NCI-H524 treated with DMSO at 0.1 percent for 48 hours (cell line): ENCODE data around the gene ROCK2.
"Not testable (repeated sequence)": the region's sequence is repeated elsewhere in the genome, so short reads cannot be mapped to it uniquely, and the experiment has no call there.

Experiments used
- DNase-seq: peaks from one replicate; lab custom pipeline; 2025; lab: John Stamatoyannopoulos, UW

The ROCK2 gene

DNA sequence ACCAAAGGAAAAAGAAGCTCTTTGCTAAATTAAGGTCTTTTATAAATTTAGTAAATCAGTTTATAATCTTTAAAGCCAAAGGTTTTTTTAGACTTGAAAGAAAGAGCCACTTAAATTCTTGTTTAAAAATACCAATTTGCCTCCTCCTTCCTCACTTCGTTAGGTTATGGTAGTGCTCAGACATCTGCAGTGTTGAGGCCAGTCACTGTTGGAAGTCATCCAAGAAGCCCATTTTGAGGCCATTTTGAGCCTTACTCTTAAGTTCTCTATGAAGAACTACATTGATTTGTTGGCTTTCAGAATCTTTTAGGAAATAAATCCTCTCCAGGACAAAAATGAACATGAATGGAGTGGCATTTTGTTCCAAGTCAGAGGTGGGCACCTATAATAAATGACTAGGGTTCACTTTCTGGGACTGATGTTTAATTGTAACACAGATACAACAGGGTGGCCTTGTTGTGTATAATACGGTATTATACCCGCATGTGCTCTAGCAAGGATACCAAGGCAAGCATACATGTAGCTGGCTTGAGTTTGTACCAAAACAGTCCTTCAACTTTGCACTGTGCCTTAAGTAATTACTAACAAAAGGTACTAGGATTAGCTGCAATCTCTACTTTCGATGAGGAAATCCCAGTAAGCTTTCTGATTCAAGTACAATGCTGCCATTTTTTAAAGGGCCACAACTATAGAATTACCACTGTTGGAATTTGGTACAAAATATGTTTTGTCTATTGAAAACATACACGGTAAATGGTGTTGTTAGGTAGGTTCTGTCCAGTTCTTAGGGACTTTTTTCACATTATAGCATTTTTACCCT is 166.4 kb downstream of the ROCK2 start:
- no peak for DNase-seq

DNA sequence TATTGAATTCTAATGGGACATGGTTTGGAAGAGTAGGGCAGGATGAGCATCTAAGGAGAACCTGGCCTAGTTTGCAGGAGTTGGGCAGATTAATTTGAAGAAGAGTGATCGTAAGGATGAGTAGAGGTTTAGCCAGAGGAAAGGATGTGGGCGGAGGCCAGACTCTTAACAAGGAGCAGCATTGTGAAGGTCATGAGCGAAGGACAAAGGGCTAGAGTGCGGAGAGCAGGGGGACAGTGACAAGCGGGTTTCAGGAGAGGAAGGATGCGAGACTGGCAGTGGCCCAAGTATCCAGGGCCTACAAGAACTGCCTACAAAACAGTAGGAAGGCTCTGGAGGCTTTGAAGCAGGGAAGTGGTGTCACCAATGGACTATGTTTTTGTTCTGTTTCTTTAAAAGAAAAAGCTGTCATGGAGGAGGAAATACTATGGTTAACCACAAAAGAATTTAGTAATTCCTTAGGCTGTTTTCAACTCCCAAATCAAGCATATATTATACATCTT is 169.1 kb downstream of the ROCK2 start:
- DNase-seq: no peak

DNA sequence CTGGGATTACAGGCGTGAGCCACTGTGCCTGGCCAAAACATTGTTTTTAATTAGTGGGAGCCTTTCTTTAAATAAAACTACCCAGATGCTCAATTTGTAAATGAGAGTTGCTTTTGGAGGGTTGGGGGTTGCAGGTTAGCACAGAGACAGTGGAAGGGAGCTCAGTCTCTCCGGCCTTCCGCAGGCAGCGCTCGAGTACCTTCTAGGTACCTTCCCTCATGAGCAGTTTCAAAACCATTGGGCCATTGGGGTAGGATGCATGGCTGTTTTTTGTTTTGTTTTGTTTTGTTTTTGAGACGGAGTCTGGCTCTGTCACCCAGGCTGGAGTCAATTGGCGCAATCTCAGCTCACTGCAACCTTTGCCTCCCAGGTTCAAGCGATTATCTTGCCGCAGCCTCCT is 170.2 kb downstream of the ROCK2 start:
- DNase-seq: no peak

DNA sequence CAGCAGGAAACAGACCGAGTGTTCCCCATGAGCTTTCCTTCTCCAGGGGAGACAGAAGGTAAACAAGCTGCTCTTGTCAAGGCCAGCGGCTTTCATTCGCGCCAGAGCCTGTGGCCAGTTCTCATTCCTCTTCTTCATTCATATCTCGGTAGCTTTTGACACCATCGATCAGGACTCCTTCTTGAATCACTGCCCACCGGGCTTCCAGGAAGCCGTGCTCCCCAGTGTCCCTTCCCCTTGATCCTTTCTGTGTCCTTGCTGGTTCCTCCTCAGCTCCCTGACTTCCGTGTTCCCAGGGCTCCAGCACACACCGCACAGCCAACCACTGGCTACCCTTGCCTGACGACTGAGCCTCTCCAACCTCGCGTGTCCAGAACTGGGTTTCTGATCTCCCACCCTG is 175.1 kb downstream of the ROCK2 start:
- no peak for DNase-seq

DNA sequence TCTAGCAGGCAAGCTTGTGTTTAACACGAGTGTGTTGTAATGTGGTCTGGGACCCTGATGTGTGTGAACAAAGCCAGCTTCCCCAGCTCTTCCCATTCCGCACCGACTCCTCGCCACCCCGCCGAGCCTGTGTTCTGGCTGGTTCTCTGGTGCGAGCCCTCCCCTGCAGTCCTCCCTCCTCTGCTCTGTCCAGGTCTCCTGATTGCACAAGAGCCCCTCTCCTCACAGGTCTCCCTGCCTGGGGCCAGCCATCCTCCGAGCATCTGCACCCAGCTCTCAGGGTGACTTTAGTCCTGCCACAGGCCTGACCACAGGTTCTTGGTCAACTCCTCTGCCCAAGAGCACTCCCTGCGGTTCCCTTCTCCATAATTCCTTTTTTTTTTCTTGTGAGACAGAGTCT is 175.9 kb downstream of the ROCK2 start:
- DNase-seq: no peak

DNA sequence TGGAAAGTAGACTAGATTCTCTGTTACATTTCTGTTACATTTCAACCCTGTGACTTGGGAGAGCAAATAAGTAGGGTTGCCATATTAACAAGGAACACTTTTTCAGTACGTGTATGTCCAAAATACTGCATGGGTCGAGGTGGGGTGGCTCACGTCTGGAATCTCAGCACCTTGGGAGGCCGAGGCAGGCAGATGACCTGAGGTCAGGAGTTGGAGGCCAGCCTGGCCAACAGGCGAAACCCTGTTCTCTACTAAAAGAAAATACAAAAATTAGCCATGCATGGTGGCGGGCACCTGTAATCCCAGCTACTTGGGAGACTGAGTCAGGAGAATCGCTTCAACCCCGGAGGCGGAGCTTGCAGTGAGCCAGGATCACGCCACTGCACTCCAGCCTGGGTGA is 178.0 kb downstream of the ROCK2 start:
- DNase-seq: no peak

DNA sequence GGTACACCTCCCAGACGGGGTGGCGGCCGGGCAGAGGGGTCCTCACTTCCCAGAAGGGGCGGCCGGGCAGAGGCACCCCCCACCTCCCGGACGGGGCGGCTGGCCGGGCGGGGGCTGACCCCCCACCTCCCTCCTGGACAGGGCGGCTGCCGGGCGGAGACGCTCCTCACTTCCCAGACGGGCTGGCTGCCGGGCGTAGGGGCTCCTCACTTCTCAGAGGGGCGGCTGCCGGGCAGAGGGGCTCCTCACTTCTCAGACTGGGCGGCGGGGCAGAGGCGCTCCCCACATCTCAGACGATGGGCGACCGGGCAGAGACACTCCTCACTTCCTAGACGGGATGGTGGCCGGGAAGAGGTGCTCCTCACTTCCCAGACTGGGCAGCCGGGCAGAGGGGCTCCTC is 179.4 kb downstream of the ROCK2 start:
- not testable (repeated sequence) for DNase-seq

DNA sequence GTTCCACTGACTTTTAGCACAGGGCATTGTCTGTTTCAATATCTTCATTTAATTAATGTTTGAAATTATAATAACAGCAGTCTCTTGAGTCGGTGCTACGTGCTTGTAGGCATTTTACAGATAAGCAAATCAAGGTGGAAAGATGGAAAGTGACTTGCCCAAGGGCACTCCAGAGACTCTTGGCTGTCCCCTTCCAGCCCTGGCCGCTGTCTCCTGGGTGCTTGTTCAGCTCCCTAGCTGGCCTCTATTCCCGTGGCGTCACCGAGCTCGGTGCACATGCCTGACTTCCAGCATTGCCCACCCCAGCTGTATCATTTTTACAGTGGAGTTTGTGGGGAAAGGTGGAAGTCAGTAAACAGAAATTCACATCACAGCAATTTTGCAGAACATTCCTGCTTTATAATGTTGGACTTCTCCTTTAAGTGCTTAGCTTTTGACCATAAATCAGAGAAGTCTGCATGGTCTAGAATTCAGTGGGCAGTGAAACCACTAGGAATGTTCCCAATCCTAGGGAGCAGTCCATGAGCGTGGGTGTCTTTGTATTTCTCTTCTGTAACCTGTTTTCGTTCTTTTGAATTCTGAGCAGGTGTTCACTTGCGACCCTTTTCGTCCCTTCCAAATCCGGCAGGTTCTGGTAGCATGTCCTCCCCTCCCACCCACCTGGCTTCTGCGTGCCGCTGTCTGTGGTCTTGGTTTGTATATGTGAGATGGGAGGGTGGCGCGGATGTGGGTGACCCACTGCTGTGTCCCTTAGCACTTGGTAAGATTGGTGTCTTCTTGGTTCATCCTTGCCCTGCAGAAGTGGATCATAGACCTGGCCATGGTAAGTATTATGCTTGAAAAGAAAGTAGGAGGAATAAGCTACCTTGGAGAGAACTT is 180.8 kb downstream of the ROCK2 start:
- DNase-seq: no peak

DNA sequence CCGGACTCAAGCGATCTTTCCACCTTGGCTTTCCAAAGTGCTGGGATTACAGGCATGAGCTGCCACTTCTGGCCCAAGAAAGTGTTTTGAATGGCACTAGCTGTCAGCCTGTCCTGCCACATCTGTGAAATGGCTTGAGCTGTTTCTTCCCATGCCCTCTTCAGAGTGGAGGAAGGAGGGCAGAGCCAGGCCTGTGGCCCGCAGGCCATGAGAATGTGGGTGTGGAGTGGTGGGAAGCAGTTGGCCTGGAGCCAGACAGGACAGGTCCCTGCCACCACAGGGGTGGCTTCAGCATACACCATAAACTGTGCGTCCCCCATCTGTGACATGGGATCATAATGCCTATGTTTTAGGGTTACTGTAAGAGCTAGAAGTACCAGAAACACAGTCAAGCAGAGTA is 182.7 kb downstream of the ROCK2 start:
- DNase-seq: no peak

DNA sequence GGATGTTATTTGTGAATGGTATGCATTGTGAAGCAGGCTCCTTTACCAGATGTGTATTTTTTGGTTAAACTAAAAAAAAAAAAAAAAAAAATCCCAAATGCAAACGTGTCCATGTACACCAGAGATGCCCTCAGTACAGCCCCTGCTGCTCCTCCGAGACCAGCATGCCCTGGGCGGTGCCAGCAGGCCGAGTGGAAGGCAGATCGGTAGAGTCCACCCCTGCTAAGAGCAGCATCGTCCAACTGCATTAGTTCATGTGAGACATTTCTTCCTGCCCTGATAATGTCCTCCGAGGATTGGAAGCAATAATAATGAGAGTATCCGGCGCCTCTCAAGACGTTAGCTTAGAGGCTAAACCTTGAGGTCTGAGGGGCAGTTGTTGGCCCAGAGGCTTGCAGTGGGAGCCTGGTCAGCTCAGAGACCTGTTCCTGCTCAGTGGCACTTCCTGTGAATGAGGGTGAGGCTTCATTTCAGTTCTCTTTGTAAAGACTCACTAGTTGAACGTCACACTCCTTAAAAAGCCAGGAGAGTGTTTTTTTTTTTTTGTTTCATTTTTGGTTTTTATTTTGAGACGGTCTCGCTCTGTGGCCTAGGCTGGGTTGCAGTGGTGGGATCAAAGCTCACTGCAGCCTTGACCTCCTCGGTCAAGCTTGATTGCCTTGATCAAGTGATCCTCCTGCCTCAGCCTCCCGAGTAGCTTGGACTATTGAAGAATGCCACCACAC is 183.5 kb downstream of the ROCK2 start:
- DNase-seq: no peak

DNA sequence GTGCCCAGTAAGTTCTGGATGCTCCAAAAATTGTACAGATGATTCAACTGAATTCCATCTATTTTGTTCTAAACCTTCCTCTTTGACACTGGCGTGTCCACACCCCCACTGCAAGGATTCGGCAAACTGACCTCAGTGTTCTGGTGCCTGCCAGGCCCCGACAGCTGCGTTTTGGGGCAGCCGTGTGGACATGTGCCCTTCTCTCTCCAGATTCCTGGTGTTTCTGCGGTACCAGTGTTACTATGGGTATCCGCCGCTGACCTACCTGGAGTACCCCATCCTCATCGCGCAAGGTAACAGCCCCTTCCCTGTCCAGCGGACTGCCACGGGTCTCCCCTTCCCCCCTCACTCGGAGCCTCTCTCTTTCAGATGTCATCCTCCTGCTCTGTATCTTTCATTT is 184.2 kb downstream of the ROCK2 start:
- DNase-seq: no peak

DNA sequence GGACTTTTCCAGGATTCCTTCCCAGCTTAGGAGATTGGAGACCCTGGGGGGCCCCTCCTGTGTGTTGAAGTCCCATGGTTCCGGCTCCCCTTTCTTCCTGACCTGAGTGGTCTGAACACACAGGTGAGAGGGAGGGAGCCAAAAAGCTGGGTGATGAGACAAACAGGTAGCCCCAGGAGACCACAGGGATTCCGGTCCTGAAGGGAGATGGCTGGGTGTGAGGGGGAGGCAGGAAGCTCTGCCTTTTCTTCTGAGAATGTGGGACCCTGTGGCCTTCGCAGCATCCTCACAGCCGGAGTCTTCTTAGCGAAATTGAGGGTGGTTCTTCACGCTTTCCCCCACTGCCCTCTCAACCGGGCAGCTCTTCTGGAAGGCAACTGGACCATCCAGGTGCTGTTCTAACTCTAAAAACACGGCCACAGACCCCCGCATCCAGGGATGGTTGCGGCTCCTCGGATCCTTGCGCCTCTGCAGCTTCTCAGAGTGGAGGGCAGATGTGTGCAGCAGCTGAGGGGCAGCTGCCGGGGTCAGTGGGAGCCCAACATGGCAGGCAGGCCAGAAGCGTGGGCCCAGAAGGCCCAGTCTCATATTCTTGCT is 184.8 kb downstream of the ROCK2 start:
- DNase-seq: no peak

DNA sequence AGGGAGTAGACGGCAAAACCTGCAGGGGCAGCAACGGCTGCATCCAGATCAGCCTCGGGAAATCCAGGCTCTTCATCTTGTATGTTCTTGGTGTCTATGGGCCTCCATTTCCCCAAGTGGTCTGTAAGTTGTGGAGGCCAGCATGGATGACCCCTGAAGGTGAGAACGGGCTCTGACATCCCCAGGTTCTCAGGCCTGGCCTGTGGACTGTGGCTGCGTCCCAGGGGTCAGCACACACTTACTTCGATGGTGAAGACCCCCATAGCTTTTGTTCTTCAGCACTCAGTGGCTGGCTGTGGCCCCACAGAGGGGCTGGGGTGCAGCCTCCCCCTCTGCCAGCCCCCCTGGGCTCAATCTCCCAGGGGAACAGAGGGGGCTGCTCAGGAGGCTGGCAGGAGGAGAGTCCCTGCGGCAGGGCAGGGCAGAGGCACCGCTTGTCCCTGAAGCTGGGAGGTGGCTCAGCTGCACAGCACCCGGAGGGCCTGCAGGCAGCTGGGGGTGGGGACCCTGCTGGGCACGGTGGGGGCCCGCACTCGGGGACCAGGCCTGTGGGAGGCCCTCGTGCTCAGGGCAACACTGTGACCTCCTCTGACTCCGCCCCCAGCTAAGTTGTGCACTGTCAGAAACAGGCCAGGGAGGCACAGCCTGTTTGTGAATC is 185.4 kb downstream of the ROCK2 start:
- no peak for DNase-seq

DNA sequence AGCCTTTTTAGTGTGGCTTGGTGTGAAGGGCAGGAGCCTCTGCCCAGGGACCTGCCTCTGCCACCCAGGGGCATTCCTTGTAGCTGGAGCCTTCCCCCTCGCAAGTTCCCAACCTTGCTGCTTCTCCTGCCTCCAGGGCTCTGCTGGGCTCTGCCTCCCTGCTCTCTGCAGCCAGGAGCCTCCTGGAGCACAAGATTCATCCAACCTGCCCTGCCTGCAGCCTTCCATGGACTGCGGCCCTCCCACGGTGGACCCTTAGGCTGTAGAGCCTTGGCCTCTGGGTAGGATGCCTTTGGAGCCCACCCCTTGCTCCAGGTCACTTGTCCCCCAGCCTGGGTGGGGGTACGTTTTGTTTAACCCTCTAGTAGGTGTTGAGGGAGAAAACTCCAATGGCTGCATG is 186.7 kb downstream of the ROCK2 start:
- no peak for DNase-seq

DNA sequence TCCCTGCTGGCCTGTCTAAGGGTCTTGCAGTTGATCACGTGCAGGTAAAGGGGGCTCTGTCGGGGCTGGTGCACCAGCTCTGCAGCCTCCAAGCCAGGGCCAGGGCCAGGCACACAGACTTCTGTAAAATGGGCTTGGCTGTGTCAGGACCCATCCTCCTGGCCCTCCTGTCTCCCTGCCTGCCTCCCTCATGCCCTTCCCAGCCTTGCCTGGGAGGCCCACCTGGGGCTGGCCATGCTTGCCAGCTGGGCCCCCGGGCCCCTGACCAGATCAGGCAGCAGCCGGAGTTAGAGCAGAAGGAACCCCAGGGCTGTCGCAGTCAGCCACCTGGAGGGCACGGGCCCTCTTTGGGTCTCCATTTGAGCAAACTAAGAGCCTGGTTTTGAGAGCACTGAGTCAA is 187.1 kb downstream of the ROCK2 start:
- DNase-seq: no peak

DNA sequence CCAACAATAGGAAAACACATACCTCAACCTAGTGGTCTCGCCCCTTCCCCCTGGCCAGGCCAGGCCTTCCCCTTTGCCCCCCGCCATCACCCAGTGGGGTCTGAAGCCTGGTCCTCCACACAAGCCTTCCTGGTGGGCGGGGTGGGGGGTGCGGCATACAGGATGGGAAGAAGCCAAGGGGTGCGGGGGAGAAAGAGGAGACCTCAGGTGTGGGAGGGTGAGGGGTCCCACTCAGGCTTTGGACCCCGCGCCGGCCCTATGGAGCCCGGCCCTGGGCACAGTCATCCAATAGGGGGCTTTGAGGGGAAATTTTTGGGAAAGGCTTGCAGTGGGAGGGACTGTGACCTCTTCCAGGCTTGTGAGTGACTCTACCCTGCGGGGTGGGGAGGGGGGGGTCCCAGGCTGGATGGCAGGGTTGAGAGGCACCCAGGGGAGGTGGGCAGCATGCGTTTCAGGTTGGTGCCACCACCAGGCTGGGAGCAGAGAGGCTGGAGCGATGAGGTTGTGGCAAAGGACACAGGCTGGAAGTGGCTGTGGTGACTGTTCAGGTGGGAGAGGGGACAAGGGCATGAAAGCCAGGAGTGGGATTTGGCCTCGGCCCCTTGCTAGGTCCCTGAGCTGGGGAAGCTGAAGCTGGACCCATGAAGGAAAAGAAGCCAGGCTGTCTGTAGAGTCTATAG is 187.9 kb downstream of the ROCK2 start:
- DNase-seq: no peak

DNA sequence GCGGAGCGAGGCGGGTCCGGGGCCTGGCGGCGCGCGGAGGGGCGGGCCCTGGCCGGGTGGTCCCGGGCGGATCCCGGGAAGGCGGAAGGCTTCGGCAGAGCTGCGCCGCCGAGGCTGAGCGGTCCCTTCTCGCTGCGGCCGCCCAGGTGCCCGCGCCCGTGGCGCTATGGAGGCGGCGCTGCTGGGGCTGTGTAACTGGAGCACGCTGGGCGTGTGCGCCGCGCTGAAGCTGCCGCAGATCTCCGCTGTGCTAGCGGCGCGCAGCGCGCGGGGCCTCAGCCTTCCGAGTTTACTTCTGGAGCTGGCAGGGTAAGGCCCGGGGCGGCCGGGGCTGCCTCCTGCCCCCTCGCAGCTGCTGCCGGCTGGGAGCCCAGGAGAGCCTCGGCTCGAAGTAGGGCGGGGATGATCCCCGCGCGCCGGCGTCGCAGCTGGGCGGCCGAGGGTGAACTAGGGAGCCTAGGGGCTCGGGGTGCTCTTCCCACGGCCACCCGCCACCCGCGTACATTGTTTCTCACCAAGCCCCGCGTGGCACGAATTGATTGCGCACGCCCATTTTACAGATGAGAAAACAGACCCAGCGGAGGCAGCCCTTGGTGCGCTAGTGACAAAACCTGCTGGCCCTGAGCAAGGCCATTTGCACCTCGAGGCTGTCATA is 188.9 kb downstream of the ROCK2 start, which contains the start of gene SLC66A3:
SLC66A3 (plus strand) TSS at position 87 of the 655 bp plus-strand sequence; CDS start at position 167, 80 bp downstream.
- DNase-seq: peak; percentile 29

DNA sequence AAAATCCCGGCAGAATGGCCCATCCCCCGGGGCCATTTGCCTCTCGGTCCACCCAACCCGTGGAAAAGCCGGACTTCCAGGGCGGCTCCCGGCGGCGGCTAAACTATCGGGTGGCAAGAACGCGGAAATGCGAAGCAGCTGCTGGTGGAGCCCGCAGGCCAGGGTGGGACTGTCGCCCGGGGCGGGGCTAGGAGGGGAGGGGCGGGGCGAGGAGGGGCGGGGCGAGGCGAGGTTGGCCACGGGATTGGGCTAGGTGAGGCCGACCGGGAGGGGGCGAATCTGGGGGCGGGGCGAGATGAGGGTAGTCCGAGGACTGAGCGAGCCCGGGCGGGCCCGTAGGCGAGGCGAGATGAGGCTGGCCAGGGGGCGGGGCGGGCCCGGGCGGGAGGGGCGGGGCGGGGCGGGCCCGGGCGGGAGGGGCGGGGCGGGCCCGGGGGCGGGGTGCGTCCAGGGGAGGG is 189.5 kb downstream of the ROCK2 start:
- DNase-seq: peak; percentile 35

DNA sequence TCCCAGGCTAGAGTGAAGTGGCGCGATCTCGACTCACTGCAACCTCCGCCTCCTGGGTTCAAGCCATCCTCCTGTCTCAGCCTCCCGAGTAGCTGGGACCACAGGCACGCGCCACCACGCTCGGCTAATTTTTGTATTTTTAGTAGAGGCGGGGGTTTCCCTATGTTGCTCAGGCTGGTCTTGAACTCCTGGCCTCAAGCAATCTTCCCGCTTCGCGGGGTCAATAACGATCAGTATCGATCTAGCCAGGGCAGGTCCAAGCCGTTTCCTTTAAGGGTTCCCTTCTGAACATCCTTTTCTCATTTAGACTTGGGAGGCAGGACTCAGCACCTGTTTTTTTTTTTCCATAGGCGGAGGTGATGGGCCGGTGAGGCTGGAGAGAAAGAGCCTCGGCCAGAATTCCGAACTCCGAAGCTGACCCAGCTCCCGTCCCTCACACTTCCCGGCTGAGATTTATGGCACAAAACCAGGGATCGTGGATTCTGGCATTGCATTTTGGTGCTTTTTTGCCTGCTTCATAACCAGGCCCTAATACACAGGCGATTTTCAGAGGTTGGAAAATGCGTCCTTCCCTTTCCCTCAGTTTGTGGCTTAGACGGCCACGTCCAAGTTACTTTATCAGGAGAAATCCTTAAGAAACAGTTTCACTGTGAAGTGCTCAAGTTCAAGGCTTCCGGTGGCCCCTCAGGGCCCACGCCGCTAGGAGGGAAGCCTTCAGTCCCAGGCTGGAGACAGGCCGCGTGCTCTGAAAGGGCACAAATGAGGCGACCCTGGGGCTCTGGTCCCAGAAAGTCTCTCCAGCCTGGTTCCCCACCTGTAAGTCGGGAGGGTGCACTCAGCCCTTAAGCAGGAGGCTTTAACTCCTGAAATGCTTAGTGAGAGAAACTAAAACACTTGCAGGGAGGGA is 190.2 kb downstream of the ROCK2 start:
- no peak for DNase-seq
